Lower leg skin (tissue), 3 donors: ENCODE data around the gene NTM.

Experiments
- CTCF ChIP-seq, 3 donors: fragments of 450-650 bp; IDR thresholded peaks; one replicate each; pipeline ENCODE4 v1.5.1; 2016; ENCODE audit warnings: antibody characterized with exemption in 3 of 3, mild to moderate bottlenecking in 3 of 3, moderate library complexity in 2 of 3
- POLR2A ChIP-seq, 2 donors: fragments of 450-650 bp; IDR thresholded peaks; one replicate each; pipeline ENCODE4 v1.6.1; 2016 to 2017; ENCODE audit warnings: antibody characterized with exemption in 2 of 2, mild to moderate bottlenecking in 1 of 2, moderate library complexity in 1 of 2

DNA sequence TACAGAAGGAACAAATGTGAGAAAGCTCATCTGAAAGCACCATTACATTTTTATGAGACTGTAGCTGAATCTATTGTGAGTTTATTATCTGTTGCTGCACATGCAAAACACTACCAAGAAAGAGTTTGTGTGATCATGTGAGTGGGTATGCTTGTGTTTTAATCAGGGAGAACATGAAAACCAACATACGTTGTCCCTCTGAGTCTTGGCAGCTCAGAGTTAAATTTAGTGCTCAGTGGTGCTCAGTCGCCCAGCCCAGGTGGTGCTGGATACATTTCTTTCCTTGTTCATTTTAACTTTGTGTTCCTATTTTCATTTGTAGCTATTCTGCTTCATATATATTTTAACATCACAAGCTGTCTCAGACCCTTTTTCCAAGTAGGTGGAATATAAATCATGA is 500.6 kb downstream of the NTM start:
- TF ChIP-seq POLR2A (IDR thresholded peaks at IDR 0.05) (no peak), CTCF (IDR thresholded peaks at IDR 0.05) (no peak)
